Measurements from ENCODE around the gene CDCP1. TPM values are rescaled to one million over a fixed set of nuclear protein-coding genes. Genes with fewer than 3 reads are reported as not detected.
A peak's percentile ranks its signal among the peaks of the same experiment; 100 is the strongest.

Gene CDCP1
- total and polyA plus RNA-seq, 8 donors: 0.30 to 31.4 (median 0.57) TPM

- DNase-seq: no peak
- Histone ChIP-seq H3K36me3 (no peaks in the 10 kb centered on the region), H3K4me1 (peaks cover 0 to 17% of the 10 kb centered on the region in 2 donors), H3K27me3 (no peaks in the 10 kb centered on the region), H3K9me3 (no peaks in the 10 kb centered on the region), H3K4me3 (no peak overlapping the region), H3K27ac (no peak overlapping the region)
- ATAC-seq: peak; percentile 48
- no peak for TF ChIP-seq CTCF (IDR thresholded peaks at IDR 0.05)
- intact Hi-C loops (cut with DNase I): no loop called here
Measured at GRCh38 chr3:45112939-45113338, 33.2 kb downstream of the CDCP1 start.

GRCh38 chr3:45110509-45110833, 35.7 kb downstream of the CDCP1 start:
- H3K4me3 ChIP-seq: peak overlapping the region in 1 of 2 donors; percentile 17
- intact Hi-C loops (cut with DNase I): no loop called here
- H3K27ac ChIP-seq: peak overlapping the region; percentile 33 to 93
- no peaks in the 10 kb centered on the region for H3K36me3 ChIP-seq
- H3K27me3 ChIP-seq: no peaks in the 10 kb centered on the region
- H3K4me1 ChIP-seq: peaks cover 0 to 26% of the 10 kb centered on the region in 2 donors
- ATAC-seq: no peak
- no peaks in the 10 kb centered on the region for H3K9me3 ChIP-seq
- TF ChIP-seq CTCF (IDR thresholded peaks at IDR 0.05): no peak
- no peak for DNase-seq

- no peaks in the 10 kb centered on the region for H3K36me3 ChIP-seq
- H3K4me3 ChIP-seq: peak overlapping the region in 1 of 2 donors; percentile 17
- peak overlapping the region; percentile 39 to 93 for H3K27ac ChIP-seq
- no peaks in the 10 kb centered on the region for H3K9me3 ChIP-seq
- H3K27me3 ChIP-seq: no peaks in the 10 kb centered on the region
- intact Hi-C loops (cut with DNase I): no loop called here
- ATAC-seq: peak; percentile 66
- H3K4me1 ChIP-seq: peaks cover 0 to 29% of the 10 kb centered on the region in 2 donors
- no peak for DNase-seq
- no peak for TF ChIP-seq CTCF (IDR thresholded peaks at IDR 0.05)
Measured at GRCh38 chr3:45109771-45110508, 36.2 kb downstream of the CDCP1 start.

- no peak for TF ChIP-seq CTCF (IDR thresholded peaks at IDR 0.05)
- H3K4me1 ChIP-seq: peaks cover 0 to 23% of the 10 kb centered on the region in 2 donors
- no peak overlapping the region for H3K4me3 ChIP-seq
- H3K9me3 ChIP-seq: no peaks in the 10 kb centered on the region
- no peak overlapping the region for H3K27ac ChIP-seq
- H3K27me3 ChIP-seq: no peaks in the 10 kb centered on the region
- intact Hi-C loops (cut with DNase I): no loop called here
- DNase-seq (no peak), ATAC-seq (no peak)
- no peaks in the 10 kb centered on the region for H3K36me3 ChIP-seq
Measured at GRCh38 chr3:45106874-45107273, 39.3 kb downstream of the CDCP1 start.

GRCh38 chr3:45105855-45106671, 40.1 kb downstream of the CDCP1 start:
- Histone ChIP-seq H3K4me3 (no peak overlapping the region), H3K36me3 (no peaks in the 10 kb centered on the region), H3K27me3 (no peaks in the 10 kb centered on the region), H3K9me3 (no peaks in the 10 kb centered on the region), H3K4me1 (peaks cover 0 to 23% of the 10 kb centered on the region in 2 donors), H3K27ac (no peak overlapping the region)
- intact Hi-C loops (cut with DNase I): no loop called here
- ATAC-seq (peak; percentile 24), DNase-seq (no peak)
- no peak for TF ChIP-seq CTCF (IDR thresholded peaks at IDR 0.05)
